Fibroblast of villous mesenchyme (primary cell): ENCODE measurements around the gene NLGN2. TPM values are rescaled to one million over a fixed set of nuclear protein-coding genes. Genes with fewer than 3 reads are reported as not detected.

Experiments
- DNase-seq: peaks from one replicate; pipeline ENCODE4 v3.0.0-alpha.2; 2010; ENCODE audit warnings: low read depth
- H3K4me3 ChIP-seq: 2 replicates; pipeline ENCODE4 v1.5.1; 2011; ENCODE audit warnings: low read depth, mild to moderate bottlenecking, low read length
- CTCF ChIP-seq: IDR thresholded peaks from 2 replicates; pipeline ENCODE4 v1.5.1; 2012; ENCODE audit warnings: low read depth, mild to moderate bottlenecking, low read length; ENCODE audit not compliant: insufficient read depth
- total RNA-seq: library from RNA; depleted of rRNA; stranded (reverse); fragments of >200 nt; gene quantifications from 2 replicates; pipeline ENCODE4 v1.2.3, GENCODE V29; 2012

Gene NLGN2
- total RNA-seq, 1 donor, result 9.5 TPM

- H3K4me3 ChIP-seq, result peak overlapping the region; percentile 60
- no peak for TF ChIP-seq CTCF
- peak; percentile 47 for DNase-seq
Measured at GRCh38 chr17:7440113-7440833, 32.6 kb downstream of the NLGN2 start.

- DNase-seq, result no peak
- H3K4me3 ChIP-seq, result no peak overlapping the region
- TF ChIP-seq CTCF, result no peak
Measured at GRCh38 chr17:7440834-7441195, 33.2 kb downstream of the NLGN2 start.

GRCh38 chr17:7441266-7441665, 33.6 kb downstream of the NLGN2 start:
- TF ChIP-seq CTCF, result no peak
- no peak for DNase-seq
- no peak overlapping the region for H3K4me3 ChIP-seq

GRCh38 chr17:7442142-7442541, 34.5 kb downstream of the NLGN2 start:
- DNase-seq, result no peak
- H3K4me3 ChIP-seq, result no peak overlapping the region
- TF ChIP-seq CTCF, result no peak

- no peak for TF ChIP-seq CTCF
- no peak for DNase-seq
- H3K4me3 ChIP-seq, result no peak overlapping the region
Measured at GRCh38 chr17:7443499-7444485, 36.1 kb downstream of the NLGN2 start.

- no peak for TF ChIP-seq CTCF
- H3K4me3 ChIP-seq, result peak within 1 kb of the TSS; percentile 52
- peak; percentile 42 for DNase-seq
Measured at GRCh38 chr17:7444682-7445618, 37.3 kb downstream of the NLGN2 start, which contains the start of gene CHRNB1. CHRNB1 (plus strand) TSS chr17:7445061; CDS start chr17:7445128, 67 bp downstream.
